Measurements from ENCODE around the gene CBLC.

CBLC gene

DNA sequence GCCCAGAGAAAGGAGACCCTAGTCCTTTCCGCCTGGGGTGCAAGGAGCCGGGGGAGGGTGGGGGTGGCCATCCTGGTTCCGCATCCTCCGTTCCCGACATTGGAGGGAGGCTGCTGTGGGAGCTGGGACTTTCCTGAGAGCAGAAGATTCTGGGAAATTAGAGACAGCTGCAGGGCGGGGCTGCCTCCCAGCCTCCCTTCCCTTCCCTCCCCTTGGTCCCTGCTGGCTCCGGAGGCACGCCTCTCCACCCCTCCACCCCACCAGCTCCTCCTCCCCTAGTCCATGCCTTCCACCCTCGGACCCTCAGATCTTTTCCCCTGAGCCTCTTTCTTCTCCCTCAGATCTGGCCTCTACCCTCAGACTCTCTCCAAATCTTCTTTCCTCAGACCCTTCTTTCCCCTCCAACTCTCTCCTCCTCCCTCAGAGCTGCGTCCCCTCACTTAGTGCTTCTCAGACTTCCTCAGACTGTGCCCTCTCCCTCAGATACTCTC, 32.3 kb upstream of the CBLC start:
- H3K27ac ChIP-seq (ENCODE audit: low read length), result no peak overlapping the region
- H3K79me2 ChIP-seq (ENCODE audit: insufficient read depth, low read length), result no peaks in the 10 kb centered on the region
- TF ChIP-seq, protein P1, sequence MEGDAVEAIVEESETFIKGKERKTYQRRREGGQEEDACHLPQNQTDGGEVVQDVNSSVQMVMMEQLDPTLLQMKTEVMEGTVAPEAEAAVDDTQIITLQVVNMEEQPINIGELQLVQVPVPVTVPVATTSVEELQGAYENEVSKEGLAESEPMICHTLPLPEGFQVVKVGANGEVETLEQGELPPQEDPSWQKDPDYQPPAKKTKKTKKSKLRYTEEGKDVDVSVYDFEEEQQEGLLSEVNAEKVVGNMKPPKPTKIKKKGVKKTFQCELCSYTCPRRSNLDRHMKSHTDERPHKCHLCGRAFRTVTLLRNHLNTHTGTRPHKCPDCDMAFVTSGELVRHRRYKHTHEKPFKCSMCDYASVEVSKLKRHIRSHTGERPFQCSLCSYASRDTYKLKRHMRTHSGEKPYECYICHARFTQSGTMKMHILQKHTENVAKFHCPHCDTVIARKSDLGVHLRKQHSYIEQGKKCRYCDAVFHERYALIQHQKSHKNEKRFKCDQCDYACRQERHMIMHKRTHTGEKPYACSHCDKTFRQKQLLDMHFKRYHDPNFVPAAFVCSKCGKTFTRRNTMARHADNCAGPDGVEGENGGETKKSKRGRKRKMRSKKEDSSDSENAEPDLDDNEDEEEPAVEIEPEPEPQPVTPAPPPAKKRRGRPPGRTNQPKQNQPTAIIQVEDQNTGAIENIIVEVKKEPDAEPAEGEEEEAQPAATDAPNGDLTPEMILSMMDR (IDR thresholded peaks at IDR 0.05; ENCODE audit: borderline replicate concordance, extremely low read depth, low read length, poor library complexity, severe bottlenecking), result no peak
- no peak for TF ChIP-seq EZH2 (IDR thresholded peaks at IDR 0.05; ENCODE audit: borderline replicate concordance, low read depth, low read length, severe bottlenecking)
- no peak for DNase-seq
- no peak for ATAC-seq (ENCODE audit: insufficient read depth, low read depth)
- no peak overlapping the region for H2AFZ ChIP-seq (ENCODE audit: low read depth, low read length)
- no peak overlapping the region for H3K4me3 ChIP-seq (ENCODE audit: low read depth in 1 of 2, low read length in 2 of 2)
- H3K4me1 ChIP-seq (ENCODE audit: insufficient read depth, low read length), result peaks cover 13% of the 10 kb centered on the region
- no peaks in the 10 kb centered on the region for H3K36me3 ChIP-seq (ENCODE audit: insufficient read depth, low read length)
- H3K27me3 ChIP-seq (ENCODE audit: insufficient read depth, low read length, poor library complexity), result peaks cover 19% of the 10 kb centered on the region
- no peaks in the 10 kb centered on the region for H3K9me3 ChIP-seq (ENCODE audit: insufficient read depth, low read length, severe bottlenecking)
- H3K4me2 ChIP-seq (ENCODE audit: insufficient read depth, low read length), result no peak overlapping the region
- H3K9ac ChIP-seq (ENCODE audit: low read depth, low read length), result no peak overlapping the region
- H4K20me1 ChIP-seq (ENCODE audit: insufficient read depth, low read length), result peaks cover 11% of the 10 kb centered on the region

DNA sequence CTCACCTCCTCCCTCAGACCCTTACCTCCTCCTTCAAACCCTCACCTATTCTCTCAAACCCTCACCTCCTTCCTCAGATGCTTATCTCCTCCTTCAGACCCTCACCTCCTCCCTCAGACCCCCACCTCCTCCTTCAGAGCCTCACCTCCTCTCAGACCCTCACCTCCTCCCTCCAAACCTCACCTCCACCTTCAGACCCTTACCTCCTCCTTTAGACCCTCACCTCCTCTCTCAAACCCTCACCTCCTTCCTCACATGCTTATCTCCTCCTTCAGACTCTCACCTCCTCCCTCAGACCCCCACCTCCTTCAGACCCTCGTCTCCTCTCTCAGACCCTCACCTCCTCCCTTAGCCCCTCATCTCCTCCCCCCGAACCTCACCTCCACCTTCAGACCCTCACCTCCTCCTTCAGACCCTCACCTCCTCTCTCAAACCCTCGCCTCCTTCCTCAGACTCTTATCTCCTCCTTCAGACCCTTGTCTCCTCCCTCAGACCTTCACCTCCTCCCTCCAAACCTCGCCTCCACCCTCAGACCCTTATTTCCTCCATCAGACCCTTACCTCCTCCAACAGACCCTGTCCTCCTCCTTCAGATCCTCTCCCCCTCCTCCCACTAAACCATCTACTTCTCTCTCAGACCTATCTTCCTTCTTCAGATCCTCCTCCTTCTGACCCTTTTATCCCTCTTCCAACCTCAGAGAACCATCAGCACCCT, 31.6 kb upstream of the CBLC start:
- no peak overlapping the region for H3K27ac ChIP-seq (ENCODE audit: low read length)
- DNase-seq (no peak), ATAC-seq (ENCODE audit: insufficient read depth, low read depth) (no peak)
- peaks cover 13% of the 10 kb centered on the region for H3K4me1 ChIP-seq (ENCODE audit: insufficient read depth, low read length)
- H3K4me2 ChIP-seq (ENCODE audit: insufficient read depth, low read length), result no peak overlapping the region
- no peak for TF ChIP-seq EZH2 (IDR thresholded peaks at IDR 0.05; ENCODE audit: borderline replicate concordance, low read depth, low read length, severe bottlenecking)
- TF ChIP-seq, protein P1 (IDR thresholded peaks at IDR 0.05; ENCODE audit: borderline replicate concordance, extremely low read depth, low read length, poor library complexity, severe bottlenecking), result no peak
- H3K36me3 ChIP-seq (ENCODE audit: insufficient read depth, low read length), result no peaks in the 10 kb centered on the region
- H3K9ac ChIP-seq (ENCODE audit: low read depth, low read length), result no peak overlapping the region
- H2AFZ ChIP-seq (ENCODE audit: low read depth, low read length), result no peak overlapping the region
- H3K9me3 ChIP-seq (ENCODE audit: insufficient read depth, low read length, severe bottlenecking), result no peaks in the 10 kb centered on the region
- no peak overlapping the region for H3K4me3 ChIP-seq (ENCODE audit: low read depth in 1 of 2, low read length in 2 of 2)
- peaks cover 19% of the 10 kb centered on the region for H3K27me3 ChIP-seq (ENCODE audit: insufficient read depth, low read length, poor library complexity)
- H3K79me2 ChIP-seq (ENCODE audit: insufficient read depth, low read length), result no peaks in the 10 kb centered on the region
- peaks cover 11% of the 10 kb centered on the region for H4K20me1 ChIP-seq (ENCODE audit: insufficient read depth, low read length)

DNA sequence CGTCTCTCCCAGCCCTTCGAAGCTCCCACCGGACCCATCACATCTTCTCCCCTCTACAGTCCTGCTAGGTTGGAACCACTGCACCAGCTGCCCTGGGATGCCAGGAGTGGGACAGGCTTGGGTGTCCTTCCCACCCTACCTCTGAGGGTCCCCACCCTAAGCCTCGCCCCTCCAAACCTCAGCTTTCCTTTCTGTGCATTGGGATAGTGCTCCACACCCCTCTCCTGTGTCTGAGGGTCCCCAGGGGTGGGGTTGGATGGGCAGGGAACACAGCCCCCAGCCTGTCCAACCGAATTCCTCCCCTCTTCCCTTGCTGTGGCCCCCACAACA, 31.1 kb upstream of the CBLC start:
- Histone ChIP-seq H3K4me2 (ENCODE audit: insufficient read depth, low read length) (no peak overlapping the region), H4K20me1 (ENCODE audit: insufficient read depth, low read length) (peaks cover 11% of the 10 kb centered on the region), H3K36me3 (ENCODE audit: insufficient read depth, low read length) (no peaks in the 10 kb centered on the region), H3K4me3 (ENCODE audit: low read depth in 1 of 2, low read length in 2 of 2) (no peak overlapping the region), H3K27me3 (ENCODE audit: insufficient read depth, low read length, poor library complexity) (peaks cover 19% of the 10 kb centered on the region), H3K9me3 (ENCODE audit: insufficient read depth, low read length, severe bottlenecking) (no peaks in the 10 kb centered on the region), H2AFZ (ENCODE audit: low read depth, low read length) (no peak overlapping the region), H3K27ac (ENCODE audit: low read length) (no peak overlapping the region), H3K79me2 (ENCODE audit: insufficient read depth, low read length) (no peaks in the 10 kb centered on the region), H3K9ac (ENCODE audit: low read depth, low read length) (no peak overlapping the region), H3K4me1 (ENCODE audit: insufficient read depth, low read length) (peaks cover 13% of the 10 kb centered on the region)
- no peak for TF ChIP-seq EZH2 (IDR thresholded peaks at IDR 0.05; ENCODE audit: borderline replicate concordance, low read depth, low read length, severe bottlenecking)
- TF ChIP-seq, protein P1 (IDR thresholded peaks at IDR 0.05; ENCODE audit: borderline replicate concordance, extremely low read depth, low read length, poor library complexity, severe bottlenecking), result no peak
- no peak for DNase-seq
- ATAC-seq (ENCODE audit: insufficient read depth, low read depth), result no peak

All from DND-41 (cell line).